Neuron (in vitro differentiated cells): ENCODE results near the gene CFAP45.
A peak's percentile ranks its signal among the peaks of the same experiment; 100 is the strongest.

Experiments
- H2AFZ ChIP-seq: one replicate; pipeline ENCODE4 v1.6.1; 2013; ENCODE audit warnings: low read depth, mild to moderate bottlenecking, inconsistent platforms, low read length, moderate library complexity
- H3K27me3 ChIP-seq: one replicate; pipeline ENCODE4 v1.6.1; 2013; ENCODE audit warnings: low read length; ENCODE audit not compliant: insufficient read depth
- H3K36me3 ChIP-seq: one replicate; pipeline ENCODE4 v1.6.1; 2013; ENCODE audit warnings: low read length; ENCODE audit not compliant: insufficient read depth
- H3K4me1 ChIP-seq: one replicate; pipeline ENCODE4 v1.6.1; 2013; ENCODE audit warnings: low read length; ENCODE audit not compliant: insufficient read depth
- H3K4me3 ChIP-seq: 2 replicates; pipeline ENCODE4 v1.5.1; 2013; ENCODE audit warnings: mild to moderate bottlenecking, low read length, moderate library complexity
- H3K9me3 ChIP-seq: one replicate; pipeline ENCODE4 v1.6.1; 2013; ENCODE audit warnings: low read length

The CFAP45 gene

GRCh38 chr1:159932296-159933285 lies 32.6 kb upstream of the CFAP45 start:
- Histone ChIP-seq H3K27me3 (no peaks in the 10 kb centered on the region), H3K36me3 (peaks cover 35% of the 10 kb centered on the region), H2AFZ (no peak overlapping the region), H3K4me3 (no peak overlapping the region), H3K9me3 (no peaks in the 10 kb centered on the region), H3K4me1 (peaks cover 9% of the 10 kb centered on the region)

- Histone ChIP-seq H3K4me3 (no peak overlapping the region), H2AFZ (no peak overlapping the region), H3K4me1 (peaks cover 3% of the 10 kb centered on the region), H3K27me3 (no peaks in the 10 kb centered on the region), H3K9me3 (no peaks in the 10 kb centered on the region), H3K36me3 (peaks cover 39% of the 10 kb centered on the region)
Measured at GRCh38 chr1:159931795-159932173, 31.8 kb upstream of the CFAP45 start.

GRCh38 chr1:159931101-159931794 lies 31.3 kb upstream of the CFAP45 start:
- no peaks in the 10 kb centered on the region for H3K9me3 ChIP-seq
- H3K4me3 ChIP-seq: no peak overlapping the region
- peaks cover 39% of the 10 kb centered on the region for H3K36me3 ChIP-seq
- no peaks in the 10 kb centered on the region for H3K27me3 ChIP-seq
- no peak overlapping the region for H2AFZ ChIP-seq
- no peaks in the 10 kb centered on the region for H3K4me1 ChIP-seq

GRCh38 chr1:159930634-159931033 lies 30.7 kb upstream of the CFAP45 start:
- H2AFZ ChIP-seq: no peak overlapping the region
- H3K36me3 ChIP-seq: peaks cover 39% of the 10 kb centered on the region
- peaks cover 6% of the 10 kb centered on the region for H3K4me1 ChIP-seq
- H3K27me3 ChIP-seq: no peaks in the 10 kb centered on the region
- no peak overlapping the region for H3K4me3 ChIP-seq
- no peaks in the 10 kb centered on the region for H3K9me3 ChIP-seq

GRCh38 chr1:159930216-159930615 lies 30.3 kb upstream of the CFAP45 start:
- Histone ChIP-seq H3K36me3 (peaks cover 35% of the 10 kb centered on the region), H2AFZ (no peak overlapping the region), H3K4me1 (peaks cover 7% of the 10 kb centered on the region), H3K9me3 (no peaks in the 10 kb centered on the region), H3K4me3 (no peak overlapping the region), H3K27me3 (no peaks in the 10 kb centered on the region)

GRCh38 chr1:159929155-159930051 lies 29.4 kb upstream of the CFAP45 start:
- Histone ChIP-seq H3K4me3 (no peak overlapping the region), H3K4me1 (peaks cover 7% of the 10 kb centered on the region), H3K36me3 (peaks cover 27% of the 10 kb centered on the region), H3K27me3 (no peaks in the 10 kb centered on the region), H2AFZ (no peak overlapping the region), H3K9me3 (no peaks in the 10 kb centered on the region)

- H2AFZ ChIP-seq: no peak overlapping the region
- H3K4me1 ChIP-seq: peaks cover 12% of the 10 kb centered on the region
- no peak overlapping the region for H3K4me3 ChIP-seq
- no peaks in the 10 kb centered on the region for H3K9me3 ChIP-seq
- H3K27me3 ChIP-seq: no peaks in the 10 kb centered on the region
- peaks cover 25% of the 10 kb centered on the region for H3K36me3 ChIP-seq
Measured at GRCh38 chr1:159928491-159929050, 28.6 kb upstream of the CFAP45 start.

- H3K27me3 ChIP-seq: no peaks in the 10 kb centered on the region
- H3K36me3 ChIP-seq: peaks cover 23% of the 10 kb centered on the region
- no peaks in the 10 kb centered on the region for H3K9me3 ChIP-seq
- H2AFZ ChIP-seq: no peak overlapping the region
- H3K4me3 ChIP-seq: no peak overlapping the region
- H3K4me1 ChIP-seq: peaks cover 17% of the 10 kb centered on the region
Measured at GRCh38 chr1:159927849-159928431, 28.0 kb upstream of the CFAP45 start.

GRCh38 chr1:159927211-159927848 lies 27.4 kb upstream of the CFAP45 start:
- Histone ChIP-seq H3K27me3 (no peaks in the 10 kb centered on the region), H3K9me3 (no peaks in the 10 kb centered on the region), H2AFZ (no peak overlapping the region), H3K4me3 (no peak overlapping the region), H3K4me1 (peaks cover 19% of the 10 kb centered on the region), H3K36me3 (peaks cover 22% of the 10 kb centered on the region)

- H3K4me1 ChIP-seq: peaks cover 19% of the 10 kb centered on the region
- H2AFZ ChIP-seq: peak overlapping the region; percentile 69
- H3K4me3 ChIP-seq: peak overlapping the region; percentile 49
- H3K36me3 ChIP-seq: peaks cover 16% of the 10 kb centered on the region
- H3K27me3 ChIP-seq: no peaks in the 10 kb centered on the region
- no peaks in the 10 kb centered on the region for H3K9me3 ChIP-seq
Measured at GRCh38 chr1:159925719-159926078, 25.7 kb upstream of the CFAP45 start.

- peak within 1 kb of the TSS; percentile 49 for H3K4me3 ChIP-seq
- peaks cover 16% of the 10 kb centered on the region for H3K36me3 ChIP-seq
- H3K27me3 ChIP-seq: no peaks in the 10 kb centered on the region
- H3K9me3 ChIP-seq: no peaks in the 10 kb centered on the region
- H3K4me1 ChIP-seq: peaks cover 19% of the 10 kb centered on the region
- H2AFZ ChIP-seq: peak within 1 kb of the TSS; percentile 69
Measured at GRCh38 chr1:159924791-159925718, 25.1 kb upstream of the CFAP45 start, which contains the start of gene TAGLN2. TAGLN2 (minus strand) TSS chr1:159925507; CDS start chr1:159920509, 4,998 bp downstream.
